ENCODE measurements around the gene TMUB1.

The TMUB1 gene

DNA sequence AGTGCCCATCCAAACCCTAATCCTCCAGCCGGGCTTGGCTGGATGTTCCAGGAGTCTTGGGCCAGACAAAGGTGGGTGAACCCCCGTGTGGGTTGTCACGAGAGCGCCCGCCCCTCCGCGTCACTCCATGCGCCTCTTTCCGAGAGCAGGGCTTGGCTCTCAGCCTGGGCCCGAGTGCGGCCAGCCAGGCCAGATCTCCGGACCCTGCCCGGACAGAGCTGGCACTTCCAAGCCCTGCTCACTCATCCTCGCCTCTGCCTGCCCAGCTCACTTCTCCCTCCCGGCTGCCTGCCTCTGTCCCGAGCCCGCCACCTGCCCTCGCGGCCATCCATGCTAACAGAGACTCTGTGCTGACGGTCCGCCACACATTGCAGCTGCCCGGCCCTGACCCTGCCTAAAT, 37.6 kb upstream of the TMUB1 start:
- DNase-seq, result no peak

DNA sequence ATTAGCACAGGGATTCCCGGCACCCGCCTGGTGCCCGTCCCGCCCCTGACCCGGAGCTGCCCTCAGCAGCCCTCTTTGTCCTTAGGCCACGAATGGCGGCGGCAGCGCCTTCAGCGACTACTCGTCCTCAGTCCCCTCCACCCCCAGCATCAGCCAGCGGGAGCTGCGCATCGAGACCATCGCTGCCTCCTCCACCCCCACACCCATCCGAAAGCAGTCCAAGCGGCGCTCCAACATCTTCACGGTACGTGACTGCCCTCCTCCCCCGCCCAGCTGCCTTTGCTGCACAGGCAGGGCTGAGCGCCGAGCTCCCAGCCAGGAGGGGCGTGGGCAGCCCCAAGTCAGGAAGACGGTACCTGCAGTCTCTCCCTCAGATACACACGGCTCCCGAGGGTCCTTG, 36.6 kb upstream of the TMUB1 start:
- DNase-seq, result no peak

DNA sequence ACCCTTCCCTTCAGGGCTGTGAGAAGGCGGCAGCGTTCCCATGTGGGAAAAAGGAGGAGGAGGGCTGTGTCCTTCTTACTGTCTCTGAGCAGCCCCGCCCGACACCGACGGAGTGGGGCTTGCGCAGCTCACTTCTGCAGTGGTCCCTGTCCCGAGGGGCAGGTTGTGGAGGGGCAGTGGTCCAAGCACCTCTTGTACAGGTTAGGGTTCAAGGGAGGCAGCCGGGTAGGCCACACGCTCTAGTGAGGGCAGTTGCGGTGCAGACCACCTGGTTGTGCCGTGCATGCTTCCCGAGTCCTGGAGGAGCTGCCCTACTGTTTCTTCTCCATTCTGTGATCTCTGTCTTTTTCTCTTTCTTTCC, 35.7 kb upstream of the TMUB1 start:
- no peak for DNase-seq

DNA sequence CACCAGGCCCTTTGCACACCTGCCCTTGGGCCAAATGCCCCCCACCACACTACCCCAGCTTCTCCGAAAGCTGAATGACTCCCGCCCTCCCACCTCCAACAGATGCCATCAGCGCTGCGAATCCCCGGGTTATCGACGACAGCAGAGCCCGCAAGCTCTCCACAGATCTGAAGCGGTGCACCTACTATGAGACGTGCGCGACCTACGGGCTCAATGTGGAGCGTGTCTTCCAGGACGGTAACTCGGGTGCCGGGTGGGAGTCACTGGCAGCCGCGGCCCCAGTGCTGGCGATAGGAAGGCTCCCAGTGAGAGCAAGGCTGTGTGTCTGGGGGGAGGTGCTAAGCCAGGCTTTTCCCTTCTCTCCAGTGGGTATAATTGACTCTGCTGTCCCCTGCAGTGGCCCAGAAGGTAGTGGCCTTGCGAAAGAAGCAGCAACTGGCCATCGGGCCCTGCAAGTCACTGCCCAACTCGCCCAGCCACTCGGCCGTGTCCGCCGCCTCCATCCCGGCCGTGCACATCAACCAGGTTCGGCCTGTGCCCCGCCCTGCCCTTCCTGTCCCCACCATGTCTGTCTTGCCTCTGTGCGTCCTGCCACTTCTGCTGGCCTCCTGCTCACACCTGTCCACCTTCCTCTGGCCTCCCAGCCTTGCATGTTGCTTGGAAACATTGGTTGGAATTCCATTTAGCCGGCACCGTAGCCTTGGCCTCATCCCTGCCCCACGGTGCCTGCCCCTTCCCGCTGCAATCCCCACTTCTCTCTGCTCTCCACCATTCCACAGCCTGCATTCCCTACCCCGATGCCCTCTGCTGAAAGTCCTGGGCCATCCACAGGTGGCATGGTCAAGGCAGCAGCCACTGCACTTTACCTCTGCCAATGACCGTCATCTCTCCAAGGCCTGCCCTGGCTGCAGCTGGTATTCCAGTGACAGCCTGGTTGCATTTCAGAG, 35.1 kb upstream of the TMUB1 start:
- no peak for DNase-seq

DNA sequence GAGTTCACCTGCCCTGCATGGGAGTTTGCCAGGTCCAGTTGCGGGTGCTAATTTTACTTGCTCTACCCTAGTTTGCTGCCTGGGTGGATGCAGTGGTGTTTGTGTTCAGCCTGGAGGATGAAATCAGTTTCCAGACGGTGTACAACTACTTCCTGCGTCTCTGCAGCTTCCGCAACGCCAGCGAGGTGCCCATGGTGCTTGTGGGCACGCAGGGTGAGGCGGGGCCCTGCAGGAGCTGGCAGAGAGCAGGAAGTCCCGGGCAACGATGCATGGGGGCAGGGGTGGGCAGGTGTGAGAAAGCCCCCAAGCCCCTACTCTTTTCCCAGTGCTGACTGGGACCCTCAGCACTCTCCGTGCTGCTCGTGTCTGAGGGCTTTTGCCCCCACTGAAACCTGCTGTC, 34.3 kb upstream of the TMUB1 start:
- no peak for DNase-seq

DNA sequence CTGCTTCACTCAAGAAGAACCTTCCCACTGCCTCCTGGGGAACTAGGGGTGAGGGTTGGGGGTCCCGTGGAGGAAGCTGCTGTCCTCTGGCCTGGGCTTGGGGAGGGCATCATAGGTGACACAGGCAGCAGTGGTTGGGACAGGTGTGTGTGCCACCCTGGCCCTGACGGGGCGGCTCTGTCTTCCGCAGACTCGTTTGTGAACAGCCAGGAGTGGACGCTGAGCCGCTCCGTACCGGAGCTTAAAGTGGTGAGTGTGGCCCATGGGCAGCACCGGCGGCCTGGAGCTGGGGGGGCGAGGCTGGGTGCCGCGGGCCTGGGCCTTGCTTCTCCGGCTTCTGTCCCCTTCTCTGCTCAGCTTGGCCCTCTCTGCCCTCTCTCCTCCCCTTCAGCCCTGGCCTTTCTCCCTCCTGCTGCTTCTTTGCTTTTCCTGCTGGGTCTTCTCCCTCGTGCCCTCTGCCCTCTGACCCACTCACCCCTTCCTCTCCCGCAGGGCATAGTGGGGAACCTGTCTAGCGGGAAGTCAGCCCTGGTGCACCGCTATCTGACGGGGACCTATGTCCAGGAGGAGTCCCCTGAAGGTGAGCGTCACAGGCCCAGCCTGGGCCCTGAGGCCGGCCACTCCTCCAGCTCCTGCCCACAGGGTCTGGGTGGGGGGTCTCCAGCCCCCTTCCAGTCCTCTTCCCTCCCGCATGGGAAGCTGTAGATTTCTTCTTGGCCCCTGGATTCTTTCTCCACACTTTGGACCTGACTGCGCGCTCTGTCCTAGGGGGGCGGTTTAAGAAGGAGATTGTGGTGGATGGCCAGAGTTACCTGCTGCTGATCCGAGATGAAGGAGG, 33.5 kb upstream of the TMUB1 start:
- no peak for DNase-seq

DNA sequence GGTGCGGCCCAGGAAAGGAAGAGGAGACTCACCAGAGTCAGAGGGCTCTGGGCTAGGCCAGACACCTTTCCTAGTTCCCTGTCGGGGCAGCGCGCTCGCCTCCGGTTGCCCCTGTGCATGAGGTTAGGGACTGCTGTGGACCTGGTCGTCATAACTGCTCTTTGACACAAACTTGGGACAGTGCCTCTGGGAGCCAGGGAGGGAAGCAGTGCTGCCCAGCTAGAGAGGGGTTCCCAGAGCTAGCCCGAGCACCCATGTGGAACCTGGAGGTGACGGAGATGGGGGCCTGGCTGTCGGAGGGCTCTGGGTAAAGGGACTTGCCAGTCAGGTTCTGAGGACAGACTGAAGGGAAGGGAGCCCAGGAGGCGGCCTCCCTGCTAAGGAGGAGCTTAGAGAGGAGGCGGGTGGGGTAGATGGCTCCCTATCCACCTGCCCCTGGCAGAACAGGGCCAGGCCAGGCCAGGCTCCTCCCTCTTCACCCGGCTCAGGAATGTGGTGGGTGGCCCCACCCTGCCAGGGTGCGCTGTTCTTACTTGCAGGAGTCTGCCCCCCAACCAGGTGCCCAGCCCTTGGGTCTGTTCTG, 32.6 kb upstream of the TMUB1 start:
- no peak for DNase-seq

DNA sequence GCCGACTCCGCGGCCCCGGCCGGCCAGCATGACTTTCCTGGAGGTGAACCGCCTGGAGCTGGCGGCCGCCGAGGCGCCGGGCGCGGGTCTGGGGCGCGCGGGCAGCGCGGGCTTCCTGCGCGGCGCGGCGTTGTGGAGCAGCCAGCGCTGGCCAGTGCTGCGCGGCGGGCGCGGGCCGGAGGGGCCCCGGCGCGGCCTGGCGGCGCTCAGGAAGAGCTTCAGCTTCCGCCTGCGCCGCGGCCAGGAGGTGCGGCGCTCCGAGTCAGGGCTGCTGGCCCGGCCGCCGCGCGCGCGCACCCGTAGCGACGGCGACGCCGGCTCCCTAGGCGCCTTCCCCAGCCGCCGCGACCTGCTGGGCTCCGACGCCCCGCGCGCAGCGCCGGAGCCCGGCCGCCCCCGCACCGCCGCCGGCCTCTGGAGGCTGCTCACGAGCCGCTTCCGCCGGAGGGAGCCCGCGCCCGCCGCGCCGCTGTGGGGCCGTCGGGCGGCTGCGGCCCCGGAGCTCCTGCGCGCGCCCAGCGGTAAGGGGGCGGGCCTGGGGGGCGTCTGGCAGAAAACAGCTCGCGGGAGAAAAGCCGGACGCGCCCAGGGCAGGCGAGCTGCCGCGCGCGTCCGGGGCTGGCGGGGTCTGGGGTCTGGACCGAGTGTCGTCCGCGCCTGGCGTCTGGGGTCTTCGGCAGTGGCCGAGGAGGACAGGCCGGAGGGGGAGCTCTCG, 32.0 kb upstream of the TMUB1 start:
- peak; percentile 24 for DNase-seq

DNA sequence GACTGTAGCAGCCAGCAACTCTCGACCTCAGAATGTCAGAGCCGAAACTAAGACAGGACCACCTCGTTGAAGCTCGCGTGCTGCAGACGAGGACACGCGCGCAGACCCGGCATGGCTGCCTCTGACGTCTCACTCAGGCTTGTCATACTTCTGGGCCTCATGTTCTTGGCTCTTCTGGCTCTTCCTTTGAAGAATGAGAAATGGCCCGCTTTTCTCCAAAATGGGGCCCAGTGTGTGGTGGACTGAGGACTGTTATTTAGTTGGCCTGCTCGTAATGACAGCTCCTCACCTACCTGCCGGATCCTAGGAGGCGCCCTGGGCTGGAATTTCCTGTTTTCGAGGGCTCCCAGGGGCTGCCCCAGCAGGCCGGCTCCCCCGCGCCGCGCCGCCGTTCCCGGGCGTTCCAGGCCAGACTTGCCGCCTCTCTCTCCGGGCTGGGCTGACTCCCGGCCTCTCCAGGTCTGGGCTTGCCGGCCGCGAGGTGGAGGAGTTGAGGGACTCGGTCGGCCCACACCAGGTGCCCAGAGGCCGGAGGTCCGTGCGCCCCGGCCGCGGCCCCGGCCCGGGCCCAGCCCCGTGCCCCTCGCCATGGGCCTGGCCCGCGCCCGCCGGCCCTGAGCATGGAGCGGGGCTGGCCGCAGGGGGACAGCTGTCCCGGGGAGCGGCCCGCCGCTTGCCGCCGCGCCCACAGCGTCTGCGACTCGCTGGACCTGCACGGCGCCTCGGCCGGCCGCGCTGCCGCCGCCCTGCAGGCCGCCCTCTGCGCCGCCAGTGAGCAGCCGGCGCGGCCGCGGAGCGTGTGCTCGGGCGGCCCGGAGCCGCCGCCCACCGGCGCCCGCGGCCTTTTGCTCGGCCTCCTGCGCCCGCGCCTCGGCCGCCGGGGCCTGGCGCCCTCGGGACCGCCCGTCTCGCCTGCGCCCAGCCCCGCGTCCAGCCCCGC, 31.1 kb upstream of the TMUB1 start:
- peak; percentile 21 for DNase-seq

DNA sequence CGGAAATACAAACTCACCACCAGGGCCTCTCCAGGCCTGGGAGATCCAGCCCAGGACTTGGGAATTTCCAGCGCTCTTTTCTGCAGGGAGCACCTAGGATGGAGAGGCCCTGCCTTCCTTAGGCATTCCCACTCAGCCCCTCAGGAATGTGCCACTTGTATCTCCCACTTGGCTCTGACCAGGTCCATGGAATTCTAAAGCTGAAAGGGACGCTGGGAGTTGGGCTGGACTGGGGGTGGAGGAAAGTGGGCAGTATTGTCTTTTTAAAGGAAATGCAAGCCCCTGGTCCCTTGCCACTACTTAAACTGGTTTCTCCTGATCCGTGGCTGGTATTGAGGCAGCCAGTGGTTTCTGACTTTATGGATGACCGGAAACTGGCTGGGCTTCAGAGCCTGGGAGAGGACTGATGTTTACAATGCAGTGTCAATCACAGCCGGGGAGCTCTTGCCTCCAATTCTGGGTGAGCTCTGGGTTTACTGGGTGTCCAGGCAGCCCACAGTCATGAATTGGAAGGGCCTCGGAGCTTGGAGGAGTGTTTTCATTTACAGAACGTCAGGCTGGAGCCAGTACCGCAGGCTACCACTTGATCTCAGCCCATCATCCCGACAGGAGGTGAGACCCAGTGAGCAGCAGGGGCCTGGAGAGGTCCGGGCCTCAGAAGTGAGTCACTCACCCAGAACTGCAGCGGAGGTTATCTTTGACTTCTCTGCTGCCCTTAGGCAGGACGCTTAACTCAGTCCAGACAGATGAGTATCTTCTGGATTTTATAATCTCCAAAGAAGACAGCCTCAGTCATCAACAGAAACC, 30.3 kb upstream of the TMUB1 start:
- DNase-seq, result peak; percentile 95

DNA sequence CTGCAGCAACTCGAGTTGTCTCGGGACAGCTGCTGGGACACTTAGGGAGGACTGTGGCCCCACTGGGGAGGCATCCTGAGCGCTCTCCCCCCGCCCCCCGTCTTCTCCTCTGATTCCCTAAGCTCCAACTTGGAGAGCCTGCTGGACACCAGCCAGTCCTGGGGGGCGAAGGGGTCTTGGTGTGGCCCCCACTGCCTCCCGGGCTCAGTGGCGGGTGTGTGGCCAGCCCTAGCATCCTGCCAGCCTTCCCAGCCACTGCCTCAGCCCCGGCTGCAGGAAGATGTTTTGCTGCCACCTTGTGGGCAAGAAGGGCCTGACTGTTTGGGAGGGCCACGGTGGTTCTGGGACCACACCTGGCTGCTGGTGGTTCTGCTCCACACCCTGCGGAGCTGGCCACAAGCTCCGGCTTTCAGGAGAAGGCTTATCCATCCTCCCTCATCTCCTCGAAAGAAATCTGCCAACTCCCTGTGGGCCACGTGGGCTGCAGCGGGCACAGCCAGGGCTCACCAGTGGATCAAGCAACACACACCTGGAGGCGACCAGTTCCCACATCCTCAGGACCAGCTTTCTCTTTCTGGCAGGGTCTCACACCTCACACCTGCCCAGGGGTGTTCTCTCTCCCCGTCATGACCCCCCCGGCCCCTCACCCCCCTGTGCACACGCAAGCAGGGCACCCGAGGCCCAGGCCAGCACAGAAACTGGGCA, 27.8 kb upstream of the TMUB1 start:
- DNase-seq, result peak; percentile 70

DNA sequence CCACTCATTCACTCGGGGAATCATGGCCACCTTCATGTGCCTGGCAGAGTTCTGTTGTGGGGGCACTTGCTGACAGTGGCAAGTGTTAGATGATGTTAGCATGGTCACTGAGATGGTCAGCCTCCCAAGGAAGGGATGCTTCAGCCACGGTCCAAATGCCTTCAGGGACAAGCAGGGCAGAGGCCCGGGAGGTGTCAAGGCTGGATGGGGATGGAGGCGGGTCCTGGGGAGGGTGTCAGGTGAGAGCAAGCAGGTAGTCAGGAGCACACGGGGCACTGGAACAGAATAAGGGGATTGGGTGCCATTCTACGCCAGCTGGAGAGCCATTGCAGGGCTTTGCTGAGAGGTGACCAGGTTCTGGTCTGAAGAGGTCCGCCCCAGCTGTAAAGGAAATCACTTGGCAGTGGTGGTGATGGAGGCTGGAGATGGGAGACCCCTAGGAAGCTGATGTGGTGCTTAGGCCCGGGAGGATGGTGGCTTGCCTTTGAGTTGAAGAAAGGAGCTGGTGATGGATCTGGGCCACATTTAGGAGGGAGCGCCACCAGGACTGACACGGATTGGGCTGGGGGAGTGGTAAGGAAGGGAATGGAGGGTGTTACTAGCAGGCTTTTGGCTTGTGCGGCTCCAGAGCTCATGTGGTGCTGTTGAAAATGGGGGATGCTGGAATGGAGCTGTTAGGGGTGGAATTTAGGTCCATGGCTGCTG, 27.1 kb upstream of the TMUB1 start:
- DNase-seq, result no peak

DNA sequence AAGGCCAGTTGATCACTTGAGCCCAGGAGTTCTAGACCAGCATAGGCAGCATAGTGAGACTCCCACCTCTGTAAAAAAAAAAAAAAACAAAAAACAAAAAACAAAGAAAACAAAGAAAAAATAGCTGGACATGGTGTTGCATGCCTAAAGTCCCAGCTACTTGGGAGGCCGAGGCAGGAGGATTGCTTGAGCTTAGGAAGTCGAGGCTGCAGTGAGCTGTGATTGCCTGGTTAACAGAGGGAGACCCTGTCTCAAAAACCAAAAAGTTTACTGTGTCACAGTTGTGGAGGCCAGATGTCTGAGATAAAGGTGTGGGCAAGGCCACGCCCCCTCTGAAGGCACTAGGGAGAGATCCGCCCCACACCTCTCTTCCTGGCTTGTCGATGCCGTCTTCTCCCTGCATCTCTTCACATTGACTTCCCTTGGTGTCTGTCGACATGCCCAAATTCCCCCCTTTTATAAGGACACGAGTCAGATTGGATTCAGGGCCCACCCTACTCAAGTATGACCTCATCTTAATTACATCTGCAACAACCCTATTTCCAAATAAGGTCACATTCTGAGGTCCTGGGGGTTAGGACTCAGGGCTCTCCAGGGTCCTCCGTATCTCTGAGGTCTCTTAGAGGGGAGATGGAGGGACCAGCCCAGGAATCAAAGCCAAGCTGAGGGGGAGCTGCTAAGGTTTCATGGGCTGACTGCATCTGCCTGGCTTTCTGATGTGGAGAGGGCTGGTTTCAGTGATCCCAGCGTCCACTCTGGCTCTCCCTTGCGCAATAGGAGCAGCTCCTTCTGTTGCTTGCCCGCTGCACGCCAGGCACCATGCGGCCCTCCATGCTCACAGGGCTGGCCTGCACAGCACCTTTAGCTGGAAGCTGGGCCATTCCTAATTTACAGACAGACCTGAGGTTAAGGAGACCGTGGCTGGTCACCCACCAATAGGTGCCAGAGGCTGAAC, 26.1 kb upstream of the TMUB1 start:
- peak; percentile 62 for DNase-seq

DNA sequence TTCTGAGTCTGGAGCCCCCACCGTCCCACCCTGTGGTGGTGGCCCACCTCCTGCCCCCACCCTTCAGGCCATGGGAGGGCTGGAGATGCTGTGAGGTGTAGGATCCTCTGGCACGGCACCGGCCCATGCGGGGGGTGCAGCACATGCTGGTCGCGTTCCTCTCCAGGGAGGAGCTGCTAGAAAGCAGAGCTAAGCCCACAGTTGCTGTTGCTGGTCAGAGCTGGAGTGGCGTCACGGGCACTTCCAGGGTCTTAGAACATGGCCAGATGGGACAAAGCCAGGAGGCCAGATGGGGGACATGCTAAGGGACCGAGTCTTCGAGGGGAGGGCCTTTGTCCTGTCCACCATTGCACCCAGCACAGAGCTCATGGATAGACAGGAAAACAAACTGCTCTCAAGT, 24.6 kb upstream of the TMUB1 start:
- no peak for DNase-seq

DNA sequence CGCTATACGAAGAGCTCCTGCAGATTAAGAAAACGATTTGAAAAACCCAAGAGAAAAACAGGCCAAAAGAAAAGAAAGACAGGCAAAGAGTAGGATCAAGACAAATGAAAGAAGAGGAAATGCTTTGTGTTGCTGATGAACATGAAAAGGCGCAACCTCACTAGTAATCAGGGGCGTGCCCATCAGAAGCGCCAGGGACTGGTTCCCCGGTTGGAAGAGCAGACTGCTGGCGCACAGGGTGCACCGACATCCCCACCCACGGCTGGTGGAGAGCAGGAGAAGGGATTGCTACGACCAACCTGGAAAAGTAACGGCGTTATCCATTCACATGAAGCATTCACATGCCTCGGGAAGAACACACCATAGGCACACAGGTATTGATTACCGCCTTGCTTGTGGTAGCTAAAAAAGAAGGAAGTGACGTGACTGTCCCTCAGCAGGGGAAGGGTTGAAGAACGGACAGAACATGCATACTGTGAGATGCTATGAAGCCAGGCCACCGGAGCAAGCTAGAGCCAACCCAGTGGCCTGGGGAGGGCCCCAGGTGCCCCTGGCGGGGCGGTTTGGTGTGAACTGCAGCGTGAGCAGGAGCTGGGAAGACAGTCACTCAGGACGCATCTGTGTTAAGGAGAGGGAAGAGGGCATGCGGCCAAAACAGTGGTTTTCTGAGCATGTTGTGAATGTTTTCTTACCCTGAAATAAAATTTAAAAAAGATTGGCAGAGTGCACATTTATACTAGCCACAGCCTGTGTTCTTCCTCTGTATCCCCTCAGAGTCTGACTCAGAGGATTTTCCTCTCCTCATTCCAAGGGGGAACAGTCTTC, 21.3 kb upstream of the TMUB1 start:
- DNase-seq, result peak; percentile 83

DNA sequence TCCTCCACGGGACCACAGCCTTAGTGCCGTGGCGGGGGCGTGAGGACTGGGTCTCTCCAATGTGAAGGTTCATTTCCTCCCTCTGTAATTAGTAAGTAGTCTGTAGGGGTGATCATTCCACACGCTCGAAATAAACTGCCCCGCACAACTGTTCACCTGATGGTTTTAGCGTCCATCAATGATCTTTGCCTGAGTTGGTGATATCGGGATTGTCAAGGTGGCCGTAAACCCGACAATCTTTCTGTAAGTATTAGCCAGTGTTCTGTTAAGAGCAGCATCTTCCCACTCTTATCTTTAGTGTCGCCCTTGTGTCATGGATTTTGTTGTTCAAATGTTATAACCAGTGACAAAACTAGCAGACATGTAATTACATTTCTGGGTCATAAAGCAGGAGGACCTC, 20.7 kb upstream of the TMUB1 start:
- DNase-seq, result no peak

DNA sequence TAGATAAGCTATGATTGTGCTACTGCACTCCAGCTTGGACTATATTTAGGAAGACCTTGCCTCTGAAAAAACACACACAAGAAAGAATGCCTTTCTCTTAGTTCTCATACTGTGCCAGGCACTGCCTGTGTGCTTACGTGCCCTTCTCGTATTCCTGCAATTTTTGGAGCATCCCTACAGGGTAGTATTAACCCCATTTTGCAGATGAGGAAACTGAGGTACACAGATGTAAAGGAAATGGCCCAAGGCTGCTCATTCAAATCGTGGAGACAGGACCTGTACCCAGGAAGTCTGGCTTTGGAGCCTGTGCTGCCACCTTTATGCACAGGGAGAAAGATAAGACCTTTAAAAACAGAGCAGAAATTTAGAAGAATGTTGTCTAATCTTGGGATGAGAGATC, 19.7 kb upstream of the TMUB1 start:
- no peak for DNase-seq
